ENCODE data around the gene PANK4. TPM values are rescaled to one million over a fixed set of nuclear protein-coding genes. Genes with fewer than 3 reads are reported as not detected.

Gene PANK4
- polyA plus RNA-seq, 1 experiment, result 17.1 TPM

DNA sequence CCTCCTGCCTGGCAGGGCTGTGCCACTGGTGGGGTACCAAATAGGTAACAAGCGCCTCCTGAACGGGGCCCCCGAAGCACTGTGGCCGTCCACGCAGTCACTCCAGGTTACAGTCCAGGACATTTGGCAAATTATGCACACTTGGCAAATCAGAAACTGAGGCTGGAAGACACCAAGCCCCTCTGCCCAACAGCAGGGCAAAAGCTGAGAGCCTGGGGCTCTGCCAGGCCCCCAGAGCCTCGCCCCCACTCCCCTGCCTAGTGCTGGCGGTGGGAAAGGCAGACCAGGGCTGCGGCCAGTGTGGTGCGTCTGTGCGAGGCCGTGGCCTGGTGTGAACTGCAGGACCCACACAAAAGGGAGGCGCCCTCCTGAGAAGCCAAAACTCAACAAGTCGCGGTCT, 9.4 kb downstream of the PANK4 start:
- POLR2A ChIA-PET, result no interaction called here
- H3K4me3 ChIP-seq (ENCODE audit: low read depth, low read length), result no peak overlapping the region
- peaks cover 56% of the 10 kb centered on the region for H3K36me3 ChIP-seq (ENCODE audit: control insufficient read depth, insufficient read depth, low read length)
- H3K27me3 ChIP-seq (ENCODE audit: control insufficient read depth, insufficient read depth, low read length), result no peaks in the 10 kb centered on the region
- TF ChIP-seq, protein P1, sequence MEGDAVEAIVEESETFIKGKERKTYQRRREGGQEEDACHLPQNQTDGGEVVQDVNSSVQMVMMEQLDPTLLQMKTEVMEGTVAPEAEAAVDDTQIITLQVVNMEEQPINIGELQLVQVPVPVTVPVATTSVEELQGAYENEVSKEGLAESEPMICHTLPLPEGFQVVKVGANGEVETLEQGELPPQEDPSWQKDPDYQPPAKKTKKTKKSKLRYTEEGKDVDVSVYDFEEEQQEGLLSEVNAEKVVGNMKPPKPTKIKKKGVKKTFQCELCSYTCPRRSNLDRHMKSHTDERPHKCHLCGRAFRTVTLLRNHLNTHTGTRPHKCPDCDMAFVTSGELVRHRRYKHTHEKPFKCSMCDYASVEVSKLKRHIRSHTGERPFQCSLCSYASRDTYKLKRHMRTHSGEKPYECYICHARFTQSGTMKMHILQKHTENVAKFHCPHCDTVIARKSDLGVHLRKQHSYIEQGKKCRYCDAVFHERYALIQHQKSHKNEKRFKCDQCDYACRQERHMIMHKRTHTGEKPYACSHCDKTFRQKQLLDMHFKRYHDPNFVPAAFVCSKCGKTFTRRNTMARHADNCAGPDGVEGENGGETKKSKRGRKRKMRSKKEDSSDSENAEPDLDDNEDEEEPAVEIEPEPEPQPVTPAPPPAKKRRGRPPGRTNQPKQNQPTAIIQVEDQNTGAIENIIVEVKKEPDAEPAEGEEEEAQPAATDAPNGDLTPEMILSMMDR (IDR thresholded peaks at IDR 0.05; ENCODE audit: insufficient read depth, low read depth, low read length), result no peak
- no peak for DNase-seq (ENCODE audit: low read depth)
- CTCF ChIA-PET, result no interaction called here

DNA sequence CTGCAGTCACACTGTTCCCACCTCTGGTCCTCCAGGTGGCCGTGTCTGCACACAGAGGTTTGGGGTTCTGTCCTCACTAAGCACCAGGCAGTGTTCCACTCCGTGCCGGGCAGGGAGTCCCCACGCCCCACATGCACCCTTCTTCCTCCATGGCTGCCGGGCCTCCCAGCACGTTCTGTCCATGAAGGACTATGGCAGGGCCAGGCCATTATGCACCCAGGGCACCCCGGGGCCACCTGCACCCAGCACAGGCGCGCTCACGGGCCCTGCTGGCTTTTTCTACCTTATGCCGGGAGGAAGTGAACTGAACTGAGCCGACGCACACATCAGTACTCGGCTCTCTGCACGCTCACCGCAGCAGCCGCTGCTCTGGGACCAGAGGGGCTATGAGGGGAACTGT, 10.3 kb downstream of the PANK4 start:
- no peak for DNase-seq (ENCODE audit: low read depth)
- POLR2A ChIA-PET, result no interaction called here
- H3K36me3 ChIP-seq (ENCODE audit: control insufficient read depth, insufficient read depth, low read length), result peaks cover 57% of the 10 kb centered on the region
- CTCF ChIA-PET, result no interaction called here
- H3K27me3 ChIP-seq (ENCODE audit: control insufficient read depth, insufficient read depth, low read length), result no peaks in the 10 kb centered on the region
- no peak overlapping the region for H3K4me3 ChIP-seq (ENCODE audit: low read depth, low read length)
- TF ChIP-seq, protein P1 (IDR thresholded peaks at IDR 0.05; ENCODE audit: insufficient read depth, low read depth, low read length), result no peak

DNA sequence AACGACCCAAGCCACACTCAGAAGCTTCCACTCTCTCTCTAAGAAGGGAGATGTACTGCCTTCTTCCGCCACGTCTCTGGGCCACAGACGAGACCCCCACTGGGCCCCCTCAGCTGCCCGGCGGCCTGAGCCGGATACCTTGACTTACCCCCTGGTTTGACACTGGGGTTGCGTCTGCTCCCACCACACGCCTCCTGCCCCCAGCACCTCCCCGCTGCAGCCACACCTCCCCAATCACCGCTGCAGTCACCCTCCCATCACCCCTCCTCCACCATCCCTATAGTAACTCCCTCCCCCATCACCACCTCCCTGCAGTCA, 10.7 kb downstream of the PANK4 start:
- CTCF ChIA-PET, result no interaction called here
- Histone ChIP-seq H3K36me3 (ENCODE audit: control insufficient read depth, insufficient read depth, low read length) (peaks cover 56% of the 10 kb centered on the region), H3K4me3 (ENCODE audit: low read depth, low read length) (no peak overlapping the region), H3K27me3 (ENCODE audit: control insufficient read depth, insufficient read depth, low read length) (no peaks in the 10 kb centered on the region)
- DNase-seq (ENCODE audit: low read depth), result no peak
- POLR2A ChIA-PET, result no interaction called here
- TF ChIP-seq, protein P1 (IDR thresholded peaks at IDR 0.05; ENCODE audit: insufficient read depth, low read depth, low read length), result no peak

DNA sequence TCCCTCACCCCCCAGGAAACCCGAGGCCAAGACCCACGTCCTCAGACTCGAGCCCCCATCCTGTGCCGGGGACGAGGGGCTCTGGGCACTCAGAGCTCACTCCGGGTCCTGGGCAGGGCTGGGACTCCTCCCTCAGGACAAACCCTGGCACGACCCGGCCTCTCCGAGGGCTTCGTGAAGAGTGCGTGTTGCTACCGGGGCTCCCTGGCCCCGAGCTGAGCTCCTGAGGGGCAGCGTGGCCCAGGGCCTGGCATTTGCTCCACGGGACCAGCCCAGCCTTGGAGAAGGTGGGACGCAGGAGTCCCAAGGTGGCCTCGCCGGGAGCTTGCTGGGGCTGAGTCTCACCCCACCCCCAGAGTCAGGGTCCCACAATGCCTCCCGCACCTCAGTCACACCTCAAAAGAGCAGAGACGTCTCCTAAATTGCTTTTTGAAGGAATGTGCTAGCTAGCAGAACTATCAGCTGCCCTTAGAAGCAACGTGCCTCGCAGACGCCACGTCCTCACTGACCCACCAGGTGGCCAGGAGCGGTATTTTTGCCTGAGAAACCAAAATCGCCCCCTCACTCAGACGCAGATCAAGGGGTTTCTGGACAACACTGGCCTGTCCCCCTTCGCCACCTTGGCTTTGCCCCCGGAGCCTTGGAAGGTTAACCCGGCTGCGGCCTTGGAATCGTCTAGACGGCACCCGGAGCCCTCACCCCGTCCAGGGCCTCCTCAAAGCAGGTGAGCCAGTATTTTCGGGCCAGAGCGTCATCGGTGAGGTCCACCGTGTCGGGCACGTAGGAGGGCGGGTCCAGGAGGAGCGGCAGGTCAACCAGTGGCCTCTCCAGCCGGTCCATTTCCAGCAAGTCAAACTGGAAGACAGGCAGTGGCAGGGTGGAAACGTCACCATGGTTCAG, 11.3 kb downstream of the PANK4 start:
- TF ChIP-seq, protein P1 (IDR thresholded peaks at IDR 0.05; ENCODE audit: insufficient read depth, low read depth, low read length), result no peak
- ChIA-PET POLR2A (no interaction called here), CTCF (interaction anchor here (1.1 kb wide), 1 partner anchor 9 kb away, joined by 3 read pairs; no protein-coding TSS in a partner anchor)
- H3K27me3 ChIP-seq (ENCODE audit: control insufficient read depth, insufficient read depth, low read length), result no peaks in the 10 kb centered on the region
- H3K4me3 ChIP-seq (ENCODE audit: low read depth, low read length), result no peak overlapping the region
- no peak for DNase-seq (ENCODE audit: low read depth)
- H3K36me3 ChIP-seq (ENCODE audit: control insufficient read depth, insufficient read depth, low read length), result peaks cover 58% of the 10 kb centered on the region

- POLR2A ChIA-PET, result no interaction called here
- peaks cover 58% of the 10 kb centered on the region for H3K36me3 ChIP-seq (ENCODE audit: control insufficient read depth, insufficient read depth, low read length)
These were observed 12.3 kb downstream of the PANK4 start for GRCh38 chr1:2513939-2514652.

More at GRCh38 chr1:2513939-2514652, 12.3 kb downstream of the PANK4 start:
- TF ChIP-seq, protein P1 (IDR thresholded peaks at IDR 0.05; ENCODE audit: insufficient read depth, low read depth, low read length), result no peak
- Histone ChIP-seq H3K27me3 (ENCODE audit: control insufficient read depth, insufficient read depth, low read length) (no peaks in the 10 kb centered on the region), H3K4me3 (ENCODE audit: low read depth, low read length) (no peak overlapping the region)
- CTCF ChIA-PET, result interaction anchor here (1.1 kb wide), 1 partner anchor 8 kb away, joined by 3 read pairs; no protein-coding TSS in a partner anchor
- no peak for DNase-seq (ENCODE audit: low read depth)

Data from BJ (cell line).